HG03095 (cell line): ENCODE results near the gene HAX1.
"Not testable (repeated sequence)": the region's sequence is repeated elsewhere in the genome, so short reads cannot be mapped to it uniquely, and the experiment has no call there.

ENCODE experiments used
- ATAC-seq: cut with Tn5 transposase; IDR thresholded peaks from one replicate; pipeline ENCODE4 v1.9.1; 2021; ENCODE audit warnings: moderate library complexity; ENCODE audit not compliant: unreplicated experiment

HAX1 gene

DNA sequence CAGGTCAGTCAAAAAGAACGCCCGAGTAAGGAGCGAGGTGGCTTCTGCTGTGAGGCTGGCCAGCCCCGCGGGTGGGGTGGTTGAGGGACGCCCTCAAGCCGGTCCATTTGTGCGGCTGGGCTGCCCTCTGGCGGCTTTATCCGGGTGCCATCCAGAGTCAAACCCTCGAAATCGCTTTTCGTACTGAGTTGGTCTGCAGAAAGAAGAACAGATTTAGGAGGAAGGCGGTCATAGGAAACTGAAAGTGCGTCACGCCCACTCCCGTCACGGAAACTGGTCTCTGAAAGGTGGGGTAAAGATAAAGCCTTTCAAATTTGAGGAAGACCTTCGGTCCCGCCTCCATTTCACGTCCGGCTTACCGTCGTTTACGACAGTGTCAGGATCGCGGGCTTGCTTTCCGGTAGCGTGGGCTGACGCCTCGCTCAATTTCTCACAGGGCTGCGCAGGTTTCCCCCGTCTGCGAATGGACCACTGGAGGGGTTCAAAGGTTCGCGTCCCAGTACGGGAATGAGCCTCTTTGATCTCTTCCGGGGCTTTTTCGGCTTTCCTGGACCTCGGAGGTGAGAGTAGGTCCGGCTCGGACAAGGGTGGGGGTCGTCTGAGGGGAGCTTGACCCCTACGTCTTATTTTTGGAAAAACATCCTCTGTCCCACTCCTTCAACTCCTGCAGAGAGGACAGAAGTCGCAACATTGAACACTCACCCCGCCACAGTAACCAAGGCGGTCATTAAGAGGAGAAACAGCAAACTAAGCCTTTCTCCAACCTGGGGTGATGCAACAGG is at the start of gene HAX1:
TSS of gene HAX1 (plus strand) at position 413 of the 782 bp plus-strand sequence. CDS start at position 508, 95 bp downstream.
- ATAC-seq = peak; percentile 76

DNA sequence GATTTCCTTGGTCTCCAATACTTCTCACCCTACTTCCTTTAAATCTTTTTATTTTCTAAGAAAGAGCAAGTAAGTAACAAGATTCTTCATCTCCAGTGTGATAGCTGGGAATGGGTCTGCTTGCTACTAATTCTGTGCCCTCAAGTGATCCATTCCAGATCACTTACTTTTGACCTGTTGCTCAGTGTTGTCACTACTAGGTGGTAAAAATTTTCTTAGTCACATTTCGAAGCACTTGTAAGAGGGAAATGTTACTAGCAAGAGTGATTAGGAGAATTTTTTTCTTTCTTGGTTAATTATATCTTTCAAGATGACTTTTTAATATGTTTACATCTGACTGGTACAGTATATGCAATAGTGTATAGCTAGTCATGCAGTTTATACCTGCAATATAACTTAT is 49.5 kb upstream of the HAX1 start:
- no peak for ATAC-seq

DNA sequence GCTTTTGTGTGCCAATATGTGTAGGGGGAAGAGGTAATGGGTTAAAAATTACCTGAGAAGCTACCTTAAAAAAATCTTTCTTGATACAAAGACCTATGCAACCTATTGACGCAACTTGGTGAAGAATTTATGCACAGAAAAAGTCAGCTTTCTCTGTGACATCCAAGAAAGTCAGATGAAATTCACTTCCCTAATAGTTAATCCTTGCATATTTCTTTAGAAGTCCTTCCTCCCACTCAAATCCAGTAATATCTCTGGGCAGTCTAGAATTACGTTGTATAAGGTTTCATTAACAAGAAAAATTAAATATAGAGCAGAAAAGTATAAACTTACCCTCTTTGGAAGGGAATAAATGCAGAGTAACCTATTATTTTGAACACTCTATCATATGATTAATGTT is 48.8 kb upstream of the HAX1 start:
- ATAC-seq = no peak

DNA sequence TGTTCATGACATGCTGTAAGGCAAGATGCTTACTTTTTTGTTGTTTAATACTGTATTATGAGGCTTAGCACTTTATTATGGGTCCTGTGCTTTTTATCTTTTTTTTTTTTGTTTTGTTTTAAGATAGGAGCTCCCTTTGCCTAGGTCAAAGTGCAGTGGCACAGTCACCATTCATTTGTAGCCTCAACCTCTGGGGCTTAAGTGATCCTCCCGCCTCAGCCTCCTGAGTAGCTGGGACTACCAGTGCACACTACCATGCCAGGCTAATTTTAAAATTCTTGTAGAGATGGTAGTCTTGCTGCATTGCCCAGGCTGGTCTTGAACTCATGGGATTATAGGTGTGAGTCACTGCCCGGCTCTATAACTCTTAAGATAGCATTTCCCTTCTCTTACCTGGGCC is 47.1 kb upstream of the HAX1 start:
- no peak for ATAC-seq

GRCh38 chr1:154231112-154231511 is 41.3 kb upstream of the HAX1 start:
- not testable (repeated sequence) for ATAC-seq

- ATAC-seq = not testable (repeated sequence)
Observed at GRCh38 chr1:154233127-154233526, 39.3 kb upstream of the HAX1 start.

- no peak for ATAC-seq
Observed at GRCh38 chr1:154236855-154237254, 35.6 kb upstream of the HAX1 start.

GRCh38 chr1:154237435-154237834 is 35.0 kb upstream of the HAX1 start:
- no peak for ATAC-seq

DNA sequence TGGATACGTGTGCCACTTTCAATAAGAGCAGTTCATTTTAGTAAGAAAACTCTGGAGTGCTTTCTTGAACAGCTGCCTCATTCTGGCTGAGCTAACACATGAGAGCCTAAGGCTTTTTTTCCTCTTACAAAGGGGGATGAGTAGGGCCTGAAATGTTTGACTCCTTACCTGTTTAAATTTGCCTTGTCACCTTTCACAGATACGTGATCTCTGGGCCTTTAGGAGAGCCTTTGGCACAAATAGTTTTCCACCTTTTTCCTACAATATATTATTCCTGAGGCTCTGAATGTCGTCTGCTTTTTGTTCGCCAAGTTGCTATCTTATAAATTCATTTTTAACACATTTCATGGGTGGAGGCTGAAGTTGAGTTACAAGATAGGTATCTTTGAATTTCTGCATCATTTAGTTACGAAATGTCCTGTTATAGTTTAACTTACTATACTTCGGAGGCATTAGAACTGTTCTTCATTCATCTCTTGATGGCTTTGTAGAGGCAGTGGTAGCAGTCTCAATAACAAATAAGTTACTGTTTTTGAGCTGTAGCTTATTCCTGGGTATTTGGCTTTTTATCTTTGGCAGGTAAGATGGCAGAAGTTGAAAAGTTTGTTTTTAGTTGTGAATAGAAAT is 34.4 kb upstream of the HAX1 start:
- ATAC-seq = no peak

- no peak for ATAC-seq
Observed at GRCh38 chr1:154239491-154239890, 32.9 kb upstream of the HAX1 start.

- no peak for ATAC-seq
Observed at GRCh38 chr1:154240294-154240833, 32.1 kb upstream of the HAX1 start.

DNA sequence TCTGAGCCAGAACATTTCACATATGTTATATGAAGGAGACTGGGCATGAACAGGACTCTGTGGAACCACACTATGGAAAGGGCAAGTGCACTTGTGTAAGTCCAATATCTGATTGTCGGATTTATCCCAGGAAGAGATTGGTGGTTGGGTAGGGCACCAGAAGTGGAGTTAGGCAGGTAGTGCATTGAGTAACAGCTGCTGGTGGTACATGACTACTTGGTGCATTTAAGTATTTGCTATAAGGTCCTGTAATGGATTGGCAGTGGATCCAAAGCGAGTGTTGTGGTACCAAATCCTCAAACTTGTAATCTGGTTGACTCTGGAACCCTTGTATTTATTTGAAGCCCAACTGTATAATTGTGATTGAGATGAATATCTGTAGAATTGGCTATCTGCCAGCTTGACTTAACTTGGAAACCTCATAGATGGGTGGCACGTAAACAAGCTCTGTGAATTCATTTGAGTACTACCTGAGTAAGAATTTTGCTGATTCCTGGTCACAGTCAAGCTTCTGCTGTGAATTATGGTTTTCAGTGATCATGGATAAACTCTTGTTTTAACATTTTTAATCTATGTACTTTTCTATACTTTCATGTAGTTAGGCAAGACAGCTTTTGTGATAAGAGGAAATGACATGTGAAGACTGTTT is 30.6 kb upstream of the HAX1 start:
- no peak for ATAC-seq

- no peak for ATAC-seq
Observed at GRCh38 chr1:154253671-154254070, 18.8 kb upstream of the HAX1 start.

DNA sequence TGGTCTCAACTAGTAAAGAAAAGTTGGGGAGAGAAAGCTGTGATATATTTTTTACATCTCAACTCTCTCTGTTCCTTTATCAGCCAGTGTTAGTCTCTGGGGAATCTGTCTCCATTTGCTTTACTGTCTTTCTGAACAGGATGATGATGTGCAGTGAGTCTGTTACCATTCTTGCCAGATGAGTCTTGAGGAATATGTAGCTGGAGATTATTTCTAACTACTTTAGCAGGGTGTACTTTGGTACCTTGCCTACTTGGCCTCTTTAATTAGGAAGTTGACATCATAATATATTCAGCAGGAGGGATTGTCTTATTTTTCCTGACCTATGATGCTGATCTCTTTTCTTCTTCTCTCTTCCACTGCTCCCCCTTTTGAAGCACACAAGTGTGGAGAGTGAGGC is 15.7 kb upstream of the HAX1 start:
- ATAC-seq = no peak

- ATAC-seq = no peak
Observed at GRCh38 chr1:154258784-154259183, 13.6 kb upstream of the HAX1 start.

GRCh38 chr1:154260127-154260526 is 12.3 kb upstream of the HAX1 start:
- no peak for ATAC-seq

DNA sequence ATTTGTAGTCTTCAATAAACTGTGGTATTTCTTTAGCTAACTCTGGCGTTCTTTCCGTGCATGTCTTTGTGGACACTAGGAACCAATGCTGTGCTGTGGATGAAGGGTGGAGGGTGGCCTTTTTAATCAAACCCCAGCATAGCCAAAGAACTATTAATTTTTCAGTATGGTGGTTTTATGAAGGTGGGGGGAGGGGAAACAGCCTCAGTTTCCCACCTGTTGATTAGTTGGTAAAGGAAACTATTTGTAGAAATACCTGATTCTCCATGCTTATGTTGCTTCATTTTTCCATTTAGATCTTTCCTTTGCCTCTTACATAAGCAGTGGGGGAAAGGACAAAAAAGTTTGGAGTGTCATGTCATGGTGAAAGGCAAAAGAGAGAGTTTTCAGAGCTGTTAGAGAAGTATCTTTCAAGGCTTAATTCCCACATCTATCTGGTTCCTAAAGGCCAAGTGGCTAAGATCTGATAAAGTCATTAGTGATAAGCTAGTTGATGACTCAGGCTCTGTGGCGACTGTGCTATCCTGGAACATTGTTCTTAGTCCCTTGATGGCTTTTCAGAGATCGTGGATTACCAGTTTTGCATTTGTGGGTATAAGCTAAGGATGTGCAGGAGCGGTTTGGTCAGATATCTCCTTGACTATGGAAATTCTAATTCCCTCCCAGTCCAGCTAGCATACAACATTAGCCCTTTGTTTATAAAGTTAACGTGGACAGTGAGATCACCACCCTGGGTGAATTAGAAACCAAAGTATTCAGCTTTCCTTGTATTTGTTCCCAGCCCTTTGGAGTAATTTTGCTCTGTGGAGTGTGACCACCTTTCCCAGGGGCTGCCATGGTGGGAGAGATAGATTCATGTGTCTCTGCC is 8.7 kb upstream of the HAX1 start:
- ATAC-seq = no peak

GRCh38 chr1:154264454-154264853 is 8.0 kb upstream of the HAX1 start:
- no peak for ATAC-seq

- no peak for ATAC-seq
Observed at GRCh38 chr1:154265586-154265985, 6.8 kb upstream of the HAX1 start.

- no peak for ATAC-seq
Observed at GRCh38 chr1:154270833-154271232, 1.6 kb upstream of the HAX1 start.
